Uterus (tissue), 4 donors: Measurements from ENCODE around the gene WBP1L. TPM values are rescaled to one million over a fixed set of nuclear protein-coding genes. Genes with fewer than 3 reads are reported as not detected.

Experiments
- DNase-seq, 2 donors: peaks; one replicate each; pipeline ENCODE4 v3.0.0-alpha.2; 2019 to 2020
- H3K27ac ChIP-seq, 2 donors: fragments of 200-600 bp; sonication (generic); 1 replicate in 1 of 2; 2 replicates in 1 of 2; pipeline ENCODE4 v1.5.1; 2016 to 2018
- H3K27me3 ChIP-seq, 2 donors: fragments of 200-600 bp; sonication (generic); one replicate each; pipeline ENCODE4 v1.5.1; 2018 to 2019; ENCODE audit warnings: control low read depth in 1 of 2
- H3K36me3 ChIP-seq, 2 donors: fragments of 200-600 bp; sonication (generic); one replicate each; pipeline ENCODE4 v1.5.1; 2019; ENCODE audit warnings: control low read depth in 1 of 2
- H3K4me1 ChIP-seq, 2 donors: fragments of 200-600 bp; sonication (generic); one replicate each; pipeline ENCODE4 v1.5.1; 2018 to 2019; ENCODE audit warnings: control low read depth in 1 of 2
- H3K4me3 ChIP-seq, 2 donors: fragments of 200-600 bp; sonication (generic); 1 replicate in 1 of 2; 2 replicates in 1 of 2; pipeline ENCODE4 v1.5.1; 2018 to 2019; ENCODE audit warnings: mild to moderate bottlenecking in 1 of 2
- H3K9me3 ChIP-seq, 2 donors: fragments of 200-600 bp; sonication (generic); one replicate each; pipeline ENCODE4 v1.5.1; 2019; ENCODE audit warnings: control low read depth in 1 of 2
- POLR2A ChIP-seq, 2 donors: fragments of 450-650 bp; IDR thresholded peaks; one replicate each; pipeline ENCODE4 v1.6.1; 2016; ENCODE audit warnings: antibody characterized with exemption in 2 of 2, mild to moderate bottlenecking in 1 of 2, moderate library complexity in 1 of 2
- intact Hi-C: fragments of 100-400 bp; cut with DNase I; formaldehyde crosslinking; loops from one replicate; pipeline ENCODE4 v1.15.1; 2023; ENCODE audit warnings: low total_unique reads
- total RNA-seq, 4 donors: library from RNA; depleted of rRNA in 3 of 4; stranded (reverse); fragments of >200 nt in 3 of 4; gene quantifications; one replicate each; pipeline versions ENCODE4 v1.1.0 to v1.2.4, GENCODE V29; 2014 to 2023
- TF ChIP-seq, protein P1 (sequence below), 4 experiments: fragments of 200-600 bp in 2 of 4; fragments of 450-650 bp in 2 of 4; sonication (generic) in 2 of 4; IDR thresholded peaks; one replicate each; pipeline ENCODE4 v1.5.1; 2016 to 2019; ENCODE audit warnings: antibody characterized with exemption in 4 of 4, mild to moderate bottlenecking in 2 of 4, moderate library complexity in 1 of 4
- donor health status: DM: yes; HTN: yes; CAD: no.

The WBP1L gene
- total RNA-seq, 4 donors from 2014 or later = 27.4 to 79.2 (median 55.3) TPM

DNA sequence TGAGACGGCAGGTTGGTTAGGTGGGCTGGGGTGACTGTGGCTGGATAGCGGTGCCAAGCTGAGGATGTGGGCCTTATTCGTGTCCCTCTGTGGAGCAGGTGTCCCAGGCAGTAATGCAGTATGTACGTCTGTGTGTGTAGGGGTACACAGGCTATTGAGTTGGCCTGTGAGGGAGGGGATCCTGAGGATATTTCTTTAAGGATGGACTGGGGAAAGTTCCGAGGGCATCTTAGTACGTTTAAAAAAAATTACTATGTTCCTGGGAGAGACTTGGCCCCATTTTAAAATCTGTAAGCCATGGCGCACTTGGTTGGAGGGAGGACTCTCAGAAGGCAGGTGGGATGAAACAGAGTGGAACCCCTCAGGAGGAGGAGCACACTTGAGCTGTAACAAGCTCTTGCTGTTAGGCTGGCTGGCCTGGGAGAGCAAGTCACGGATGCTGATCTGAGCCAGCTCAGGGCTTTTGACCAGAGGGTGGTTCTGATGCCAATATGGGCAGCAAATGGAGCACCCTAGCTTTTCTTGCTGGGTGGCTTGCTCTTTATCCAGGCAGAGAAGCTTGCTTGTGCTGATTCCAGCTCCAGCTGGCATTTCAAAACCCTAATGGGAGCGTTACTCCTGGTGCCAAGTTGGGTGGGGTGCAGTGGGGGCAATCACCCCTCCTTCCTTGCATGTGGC, 765 bp downstream of the WBP1L start:
- Histone ChIP-seq H3K27ac (peak overlapping the region; percentile 88 to 90), H3K9me3 (no peaks in the 10 kb centered on the region), H3K4me3 (peak overlapping the region; percentile 98 to 99), H3K27me3 (no peaks in the 10 kb centered on the region), H3K4me1 (peaks cover 0 to 4% of the 10 kb centered on the region in 2 donors), H3K36me3 (no peaks in the 10 kb centered on the region)
- intact Hi-C loops = loop anchor here (10.0 kb wide), 1 partner anchor 50 kb away; no protein-coding TSS in a partner anchor
- no peak for DNase-seq
- TF ChIP-seq, protein P1, sequence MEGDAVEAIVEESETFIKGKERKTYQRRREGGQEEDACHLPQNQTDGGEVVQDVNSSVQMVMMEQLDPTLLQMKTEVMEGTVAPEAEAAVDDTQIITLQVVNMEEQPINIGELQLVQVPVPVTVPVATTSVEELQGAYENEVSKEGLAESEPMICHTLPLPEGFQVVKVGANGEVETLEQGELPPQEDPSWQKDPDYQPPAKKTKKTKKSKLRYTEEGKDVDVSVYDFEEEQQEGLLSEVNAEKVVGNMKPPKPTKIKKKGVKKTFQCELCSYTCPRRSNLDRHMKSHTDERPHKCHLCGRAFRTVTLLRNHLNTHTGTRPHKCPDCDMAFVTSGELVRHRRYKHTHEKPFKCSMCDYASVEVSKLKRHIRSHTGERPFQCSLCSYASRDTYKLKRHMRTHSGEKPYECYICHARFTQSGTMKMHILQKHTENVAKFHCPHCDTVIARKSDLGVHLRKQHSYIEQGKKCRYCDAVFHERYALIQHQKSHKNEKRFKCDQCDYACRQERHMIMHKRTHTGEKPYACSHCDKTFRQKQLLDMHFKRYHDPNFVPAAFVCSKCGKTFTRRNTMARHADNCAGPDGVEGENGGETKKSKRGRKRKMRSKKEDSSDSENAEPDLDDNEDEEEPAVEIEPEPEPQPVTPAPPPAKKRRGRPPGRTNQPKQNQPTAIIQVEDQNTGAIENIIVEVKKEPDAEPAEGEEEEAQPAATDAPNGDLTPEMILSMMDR (IDR thresholded peaks at IDR 0.05) = no peak
- no peak for TF ChIP-seq POLR2A (IDR thresholded peaks at IDR 0.05)

DNA sequence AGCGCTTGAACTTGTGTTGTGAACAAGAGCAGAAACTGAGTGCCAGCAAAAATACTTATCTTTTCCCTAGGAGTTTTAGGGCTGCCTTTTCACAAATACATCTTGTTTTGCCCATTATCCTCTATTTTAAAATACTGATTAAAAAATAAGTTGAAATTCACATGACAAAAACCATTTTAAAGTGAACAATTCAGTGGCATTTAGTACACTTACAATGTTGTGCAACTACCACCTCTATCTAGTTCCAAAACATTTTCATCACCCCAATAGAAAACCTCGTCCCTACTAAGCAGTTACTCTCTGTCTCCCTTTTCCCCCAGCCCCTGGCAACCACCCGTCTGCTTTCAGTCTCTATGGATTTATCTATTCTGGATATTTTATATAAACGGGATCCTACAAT, 1.4 kb downstream of the WBP1L start:
- Histone ChIP-seq H3K4me3 (peak overlapping the region in 1 of 2 donors; percentile 98), H3K4me1 (peaks cover 0 to 4% of the 10 kb centered on the region in 2 donors), H3K27ac (peak overlapping the region; percentile 88 to 90), H3K27me3 (no peaks in the 10 kb centered on the region), H3K9me3 (no peaks in the 10 kb centered on the region), H3K36me3 (no peaks in the 10 kb centered on the region)
- no peak for DNase-seq
- TF ChIP-seq POLR2A (IDR thresholded peaks at IDR 0.05) = no peak
- intact Hi-C loops = loop anchor here (10.0 kb wide), 1 partner anchor 50 kb away; no protein-coding TSS in a partner anchor

DNA sequence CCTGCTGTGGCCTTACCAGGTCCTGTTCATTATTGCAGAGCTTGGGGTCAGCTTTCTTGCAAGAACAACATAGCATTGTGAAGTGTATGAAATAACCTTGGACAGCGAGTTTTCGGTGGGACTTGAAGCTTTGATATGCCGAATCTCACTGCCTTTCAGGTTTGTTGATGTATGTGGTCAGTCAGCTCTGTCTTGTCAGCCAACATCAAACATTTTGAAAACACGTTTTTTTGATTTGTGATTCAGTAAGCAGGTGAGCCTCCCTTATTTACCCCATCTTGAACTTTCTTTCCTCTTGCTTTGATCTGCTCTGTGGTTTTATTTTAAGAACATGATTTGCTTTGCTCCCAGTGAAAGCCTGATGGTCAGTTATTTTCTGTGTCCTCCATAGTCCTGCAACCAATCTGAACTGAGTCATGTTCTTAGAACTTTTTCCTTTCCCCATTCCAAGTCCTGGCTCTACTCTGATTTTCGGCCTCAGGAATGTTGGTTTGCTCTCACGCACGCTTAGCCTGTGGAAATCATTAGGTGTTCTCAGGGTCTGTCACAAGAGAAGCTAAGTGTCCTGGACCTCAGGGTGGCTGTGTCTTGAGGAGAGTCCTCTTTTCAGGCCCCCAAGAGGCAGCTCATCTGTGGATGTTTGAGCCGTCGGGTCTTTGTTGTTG, 8.7 kb downstream of the WBP1L start:
- peak; percentile 57 to 63 for DNase-seq
- Histone ChIP-seq H3K27me3 (no peaks in the 10 kb centered on the region), H3K4me1 (peaks cover 14 to 20% of the 10 kb centered on the region in 2 donors), H3K27ac (peak overlapping the region; percentile 82 to 85), H3K9me3 (no peaks in the 10 kb centered on the region), H3K36me3 (no peaks in the 10 kb centered on the region), H3K4me3 (no peak overlapping the region)
- no peak for TF ChIP-seq POLR2A (IDR thresholded peaks at IDR 0.05)
- TF ChIP-seq, protein P1 (IDR thresholded peaks at IDR 0.05) = no peak
- intact Hi-C loops = no loop called here

DNA sequence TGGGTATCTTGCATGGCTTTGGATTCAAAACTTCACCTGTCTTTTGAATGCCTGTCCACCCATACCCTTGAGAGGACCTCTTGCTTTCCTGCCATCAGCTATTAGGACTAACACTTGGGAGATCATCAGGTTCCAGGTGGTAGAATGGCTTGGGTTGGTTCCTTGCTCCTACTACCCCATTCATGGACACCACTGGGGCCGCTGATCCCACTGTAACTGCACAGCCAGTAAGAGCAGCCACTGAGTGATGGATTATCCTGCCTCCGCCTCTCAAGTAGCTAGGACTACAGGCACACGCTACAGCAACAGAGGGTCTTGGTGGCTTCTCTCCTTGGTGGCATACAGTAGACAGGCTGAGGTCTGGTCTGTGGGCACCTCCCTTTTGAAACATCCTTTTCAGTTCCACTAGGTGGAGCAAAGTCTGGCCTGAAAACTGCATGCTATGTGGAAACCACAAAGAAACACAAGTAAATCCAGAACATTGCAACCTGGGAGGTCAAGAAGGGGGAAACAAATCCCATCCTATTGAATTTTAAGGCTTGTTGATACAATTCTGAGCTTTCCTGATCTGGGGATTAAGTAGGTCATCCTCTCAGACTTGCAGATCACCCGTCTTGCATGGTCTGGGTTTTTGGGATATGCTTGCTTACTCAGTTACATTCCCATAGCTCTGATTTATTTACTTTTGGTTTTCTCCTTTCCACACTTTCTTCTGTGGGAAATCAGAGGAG, 9.4 kb downstream of the WBP1L start:
- Histone ChIP-seq H3K4me3 (no peak overlapping the region), H3K27me3 (no peaks in the 10 kb centered on the region), H3K9me3 (no peaks in the 10 kb centered on the region), H3K27ac (peak overlapping the region; percentile 82 to 85), H3K4me1 (peaks cover 14 to 20% of the 10 kb centered on the region in 2 donors), H3K36me3 (no peaks in the 10 kb centered on the region)
- intact Hi-C loops = no loop called here
- peak in 1 of 2 donors; percentile 51 for DNase-seq
- no peak for TF ChIP-seq POLR2A (IDR thresholded peaks at IDR 0.05)
- TF ChIP-seq, protein P1 (IDR thresholded peaks at IDR 0.05) = peak; percentile 47 to 63 (median 58)

DNA sequence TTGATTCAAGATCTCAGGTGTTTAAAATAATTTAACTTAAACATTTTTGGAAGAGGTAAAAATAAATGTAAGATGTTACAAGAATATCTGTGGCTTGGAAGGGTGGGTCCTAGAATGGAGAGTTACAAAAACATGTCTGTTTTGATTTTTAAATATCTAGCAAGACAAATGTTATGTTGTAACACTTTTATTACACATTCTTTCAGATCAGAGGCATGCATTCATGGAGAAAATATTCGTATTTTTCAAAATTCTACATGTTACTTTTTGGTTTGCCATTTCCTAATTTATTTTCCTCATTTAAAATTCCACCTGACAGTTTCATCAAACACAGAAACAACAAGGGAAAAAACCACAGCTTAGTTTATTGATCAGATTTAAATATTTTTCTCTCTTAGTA, 10.0 kb downstream of the WBP1L start:
- TF ChIP-seq, protein P1 (IDR thresholded peaks at IDR 0.05) = no peak
- TF ChIP-seq POLR2A (IDR thresholded peaks at IDR 0.05) = no peak
- H3K4me3 ChIP-seq = no peak overlapping the region
- no peaks in the 10 kb centered on the region for H3K36me3 ChIP-seq
- H3K9me3 ChIP-seq = no peaks in the 10 kb centered on the region
- H3K27ac ChIP-seq = peak overlapping the region; percentile 82 to 85
- DNase-seq = no peak
- peaks cover 14 to 20% of the 10 kb centered on the region in 2 donors for H3K4me1 ChIP-seq
- intact Hi-C loops = no loop called here
- H3K27me3 ChIP-seq = no peaks in the 10 kb centered on the region
